Measurements from ENCODE around the gene SLC52A3.
"Not testable (repeated sequence)": the region's sequence is repeated elsewhere in the genome, so short reads cannot be mapped to it uniquely, and the experiment has no call there.

Gene SLC52A3

GRCh38 chr20:728256-728944 is 39.9 kb downstream of the SLC52A3 start:
- Mint-ChIP-seq H3K4me3 (peak overlapping the region in 1 of 2 donors; percentile 29), H3K27ac (no peak overlapping the region), H3K36me3 (peaks cover 0 to 4% of the 10 kb centered on the region in 2 donors), H3K4me1 (peaks cover 0 to 4% of the 10 kb centered on the region in 2 donors), H3K9me3 (peaks cover 0 to 1% of the 10 kb centered on the region in 2 donors), H3K27me3 (peaks cover 57 to 64% of the 10 kb centered on the region in 2 donors)
- peak; percentile 30 for DNase-seq
- ATAC-seq (replicated peaks), result peak; percentile 87 to 88

GRCh38 chr20:726160-726559 is 42.1 kb downstream of the SLC52A3 start:
- no peak overlapping the region for H3K27ac Mint-ChIP-seq
- H3K9me3 Mint-ChIP-seq, result peaks cover 0 to 1% of the 10 kb centered on the region in 2 donors
- H3K4me3 Mint-ChIP-seq, result no peak overlapping the region
- DNase-seq (no peak), ATAC-seq (replicated peaks) (no peak)
- H3K4me1 Mint-ChIP-seq, result peaks cover 0 to 4% of the 10 kb centered on the region in 2 donors
- H3K36me3 Mint-ChIP-seq, result peaks cover 0 to 4% of the 10 kb centered on the region in 2 donors
- H3K27me3 Mint-ChIP-seq, result peaks cover 58 to 66% of the 10 kb centered on the region in 2 donors

GRCh38 chr20:725491-725890 is 42.8 kb downstream of the SLC52A3 start:
- H3K27me3 Mint-ChIP-seq, result peaks cover 58 to 62% of the 10 kb centered on the region in 2 donors
- no peak overlapping the region for H3K4me3 Mint-ChIP-seq
- peaks cover 0 to 1% of the 10 kb centered on the region in 2 donors for H3K9me3 Mint-ChIP-seq
- peaks cover 0 to 4% of the 10 kb centered on the region in 2 donors for H3K36me3 Mint-ChIP-seq
- peaks cover 0 to 4% of the 10 kb centered on the region in 2 donors for H3K4me1 Mint-ChIP-seq
- DNase-seq (no peak), ATAC-seq (replicated peaks) (no peak)
- no peak overlapping the region for H3K27ac Mint-ChIP-seq

GRCh38 chr20:724797-725196 is 43.5 kb downstream of the SLC52A3 start:
- H3K4me3 Mint-ChIP-seq; ATAC-seq (replicated peaks): not testable (repeated sequence)
- peaks cover 56 to 60% of the 10 kb centered on the region in 2 donors for H3K27me3 Mint-ChIP-seq

GRCh38 chr20:723756-724155 is 44.5 kb downstream of the SLC52A3 start:
- Mint-ChIP-seq H3K4me1 (peaks cover 0 to 4% of the 10 kb centered on the region in 2 donors), H3K36me3 (no peaks in the 10 kb centered on the region), H3K27ac (no peak overlapping the region), H3K4me3 (no peak overlapping the region), H3K9me3 (no peaks in the 10 kb centered on the region), H3K27me3 (peaks cover 55 to 59% of the 10 kb centered on the region in 2 donors)
- DNase-seq (no peak), ATAC-seq (replicated peaks) (no peak)

More at GRCh38 chr20:724797-725196, 43.5 kb downstream of the SLC52A3 start:
- not testable (repeated sequence) for H3K9me3 Mint-ChIP-seq, H3K36me3 Mint-ChIP-seq, H3K4me1 Mint-ChIP-seq, DNase-seq, H3K27ac Mint-ChIP-seq

GRCh38 chr20:722822-723644 is 45.3 kb downstream of the SLC52A3 start:
- no peaks in the 10 kb centered on the region for H3K9me3 Mint-ChIP-seq
- no peak overlapping the region for H3K4me3 Mint-ChIP-seq
- no peaks in the 10 kb centered on the region for H3K36me3 Mint-ChIP-seq
- H3K27me3 Mint-ChIP-seq, result peaks cover 51 to 55% of the 10 kb centered on the region in 2 donors
- H3K27ac Mint-ChIP-seq, result no peak overlapping the region
- no peak for DNase-seq
- no peak for ATAC-seq (replicated peaks)
- H3K4me1 Mint-ChIP-seq, result no peaks in the 10 kb centered on the region

GRCh38 chr20:721876-722275 is 46.4 kb downstream of the SLC52A3 start:
- no peak overlapping the region for H3K4me3 Mint-ChIP-seq
- no peak overlapping the region for H3K27ac Mint-ChIP-seq
- ATAC-seq (replicated peaks) (no peak), DNase-seq (no peak)
- no peaks in the 10 kb centered on the region for H3K9me3 Mint-ChIP-seq
- no peaks in the 10 kb centered on the region for H3K36me3 Mint-ChIP-seq
- no peaks in the 10 kb centered on the region for H3K4me1 Mint-ChIP-seq
- peaks cover 53 to 57% of the 10 kb centered on the region in 2 donors for H3K27me3 Mint-ChIP-seq

- DNase-seq (no peak), ATAC-seq (replicated peaks) (no peak)
- Mint-ChIP-seq H3K4me1 (no peaks in the 10 kb centered on the region), H3K9me3 (no peaks in the 10 kb centered on the region), H3K27ac (no peak overlapping the region), H3K4me3 (no peak overlapping the region), H3K36me3 (no peaks in the 10 kb centered on the region), H3K27me3 (peaks cover 45 to 50% of the 10 kb centered on the region in 2 donors)
Observed at GRCh38 chr20:719816-720215, 48.5 kb downstream of the SLC52A3 start.

- Mint-ChIP-seq H3K36me3 (no peaks in the 10 kb centered on the region), H3K4me3 (no peak overlapping the region), H3K4me1 (no peaks in the 10 kb centered on the region), H3K27me3 (peaks cover 44 to 48% of the 10 kb centered on the region in 2 donors), H3K9me3 (no peaks in the 10 kb centered on the region), H3K27ac (no peak overlapping the region)
- no peak for ATAC-seq (replicated peaks)
- no peak for DNase-seq
Observed at GRCh38 chr20:719068-719467, 49.2 kb downstream of the SLC52A3 start.

GRCh38 chr20:717832-718231 is 50.5 kb downstream of the SLC52A3 start:
- Mint-ChIP-seq H3K36me3 (peaks cover 2 to 4% of the 10 kb centered on the region in 2 donors), H3K27me3 (peaks cover 39 to 43% of the 10 kb centered on the region in 2 donors), H3K4me3 (no peak overlapping the region), H3K27ac (no peak overlapping the region), H3K9me3 (peaks cover 3 to 6% of the 10 kb centered on the region in 2 donors), H3K4me1 (no peaks in the 10 kb centered on the region)
- no peak for ATAC-seq (replicated peaks)
- DNase-seq, result no peak

GRCh38 chr20:717271-717670 is 51.0 kb downstream of the SLC52A3 start:
- DNase-seq, result no peak
- ATAC-seq (replicated peaks), result no peak
- no peaks in the 10 kb centered on the region for H3K4me1 Mint-ChIP-seq
- no peak overlapping the region for H3K27ac Mint-ChIP-seq
- H3K4me3 Mint-ChIP-seq, result no peak overlapping the region
- peaks cover 2 to 4% of the 10 kb centered on the region in 2 donors for H3K36me3 Mint-ChIP-seq
- H3K27me3 Mint-ChIP-seq, result peaks cover 39 to 44% of the 10 kb centered on the region in 2 donors
- peaks cover 3 to 6% of the 10 kb centered on the region in 2 donors for H3K9me3 Mint-ChIP-seq

GRCh38 chr20:714453-714852 is 53.8 kb downstream of the SLC52A3 start:
- Mint-ChIP-seq H3K36me3 (peaks cover 2 to 4% of the 10 kb centered on the region in 2 donors), H3K4me1 (no peaks in the 10 kb centered on the region), H3K9me3 (peaks cover 5 to 7% of the 10 kb centered on the region in 2 donors), H3K27me3 (peaks cover 39 to 47% of the 10 kb centered on the region in 2 donors), H3K27ac (no peak overlapping the region), H3K4me3 (no peak overlapping the region)
- DNase-seq (no peak), ATAC-seq (replicated peaks) (no peak)

GRCh38 chr20:711576-711975 is 56.7 kb downstream of the SLC52A3 start:
- no peak for DNase-seq
- no peak for ATAC-seq (replicated peaks)
- Mint-ChIP-seq H3K36me3 (peaks cover 9 to 11% of the 10 kb centered on the region in 2 donors), H3K4me1 (no peaks in the 10 kb centered on the region), H3K9me3 (peaks cover 14 to 17% of the 10 kb centered on the region in 2 donors), H3K27me3 (peaks cover 38 to 56% of the 10 kb centered on the region in 2 donors), H3K4me3 (no peak overlapping the region), H3K27ac (no peak overlapping the region)

GRCh38 chr20:710780-711450 is 57.4 kb downstream of the SLC52A3 start:
- no peak for DNase-seq
- no peak for ATAC-seq (replicated peaks)
- peaks cover 14 to 17% of the 10 kb centered on the region in 2 donors for H3K9me3 Mint-ChIP-seq
- H3K27ac Mint-ChIP-seq, result no peak overlapping the region
- no peak overlapping the region for H3K4me3 Mint-ChIP-seq
- peaks cover 41 to 56% of the 10 kb centered on the region in 2 donors for H3K27me3 Mint-ChIP-seq
- no peaks in the 10 kb centered on the region for H3K4me1 Mint-ChIP-seq
- H3K36me3 Mint-ChIP-seq, result peaks cover 9 to 11% of the 10 kb centered on the region in 2 donors
